ENCODE measurements around the gene LDHAL6A.

LDHAL6A gene

DNA sequence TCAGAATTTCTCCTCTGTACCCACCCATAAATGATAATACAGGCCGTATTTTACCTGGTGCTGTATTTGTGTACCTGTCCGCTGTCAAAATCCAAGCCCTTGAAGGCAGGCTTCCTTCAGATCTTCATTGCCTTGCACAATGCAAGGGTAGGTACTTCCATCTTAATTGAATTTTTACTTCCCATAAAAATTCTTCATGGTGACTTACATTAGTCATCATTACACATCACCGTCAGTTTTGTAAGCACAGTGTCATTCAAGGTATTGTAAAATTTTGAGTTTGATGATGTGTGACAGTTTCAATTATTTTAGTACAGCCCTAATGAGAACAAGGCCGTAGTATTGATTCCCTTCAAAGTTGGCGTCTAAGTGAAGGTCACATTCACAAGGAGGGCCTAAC is 71.9 kb downstream of the LDHAL6A start:
- TF ChIP-seq, protein P1, sequence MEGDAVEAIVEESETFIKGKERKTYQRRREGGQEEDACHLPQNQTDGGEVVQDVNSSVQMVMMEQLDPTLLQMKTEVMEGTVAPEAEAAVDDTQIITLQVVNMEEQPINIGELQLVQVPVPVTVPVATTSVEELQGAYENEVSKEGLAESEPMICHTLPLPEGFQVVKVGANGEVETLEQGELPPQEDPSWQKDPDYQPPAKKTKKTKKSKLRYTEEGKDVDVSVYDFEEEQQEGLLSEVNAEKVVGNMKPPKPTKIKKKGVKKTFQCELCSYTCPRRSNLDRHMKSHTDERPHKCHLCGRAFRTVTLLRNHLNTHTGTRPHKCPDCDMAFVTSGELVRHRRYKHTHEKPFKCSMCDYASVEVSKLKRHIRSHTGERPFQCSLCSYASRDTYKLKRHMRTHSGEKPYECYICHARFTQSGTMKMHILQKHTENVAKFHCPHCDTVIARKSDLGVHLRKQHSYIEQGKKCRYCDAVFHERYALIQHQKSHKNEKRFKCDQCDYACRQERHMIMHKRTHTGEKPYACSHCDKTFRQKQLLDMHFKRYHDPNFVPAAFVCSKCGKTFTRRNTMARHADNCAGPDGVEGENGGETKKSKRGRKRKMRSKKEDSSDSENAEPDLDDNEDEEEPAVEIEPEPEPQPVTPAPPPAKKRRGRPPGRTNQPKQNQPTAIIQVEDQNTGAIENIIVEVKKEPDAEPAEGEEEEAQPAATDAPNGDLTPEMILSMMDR (IDR thresholded peaks at IDR 0.05; ENCODE audit: control extremely low read depth, extremely low read depth, low read depth, missing control alignments), result no peak
- no peak for DNase-seq (ENCODE audit: extremely low spot score)
- ChIA-PET CTCF (interaction anchor here (0.9 to 2.7 kb wide), 4 partner anchors 13 to 284 kb away, joined by 3 to 12 read pairs (median 4); no protein-coding TSS in a partner anchor), POLR2A (interaction anchor here (1.6 kb wide), 1 partner anchor 134 kb away, joined by 7 read pairs; the partner anchor contains the start of gene LDHA)
